ENCODE data around the gene OR4D1. TPM values are rescaled to one million over a fixed set of nuclear protein-coding genes. Genes with fewer than 3 reads are reported as not detected.

The OR4D1 gene
- total and polyA plus RNA-seq, 2 donors (not counting 1 experiment from before 2014, with no cell fraction given) = 0.01 TPM; not detected in 1

DNA sequence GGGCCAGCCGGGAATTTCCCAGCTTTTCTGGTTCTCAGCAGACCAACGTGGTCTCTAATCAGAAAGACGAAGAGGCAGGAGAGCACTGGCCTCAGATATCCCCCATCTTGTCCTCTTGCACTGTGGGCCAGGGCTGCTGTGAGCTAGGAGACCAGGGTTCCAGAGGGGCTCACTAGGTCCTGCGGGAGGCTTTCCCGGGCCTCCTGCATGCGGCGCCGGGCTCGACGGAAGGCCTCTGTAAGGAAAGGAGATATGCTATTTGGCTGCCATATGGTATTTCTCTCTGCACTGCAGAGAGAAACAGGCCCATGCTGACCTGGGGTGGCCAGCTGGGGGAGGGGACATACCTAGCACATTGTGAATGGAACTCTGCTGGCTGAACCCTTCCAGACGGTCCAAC is 57.8 kb downstream of the OR4D1 start:
- peaks cover 0 to 3% of the 10 kb centered on the region in 2 experiments for H3K36me3 ChIP-seq (replicated peaks in 1 of 2; ENCODE audit: control extremely low read depth in 1 of 2, control insufficient read depth in 1 of 2, extremely low read depth in 1 of 2, insufficient read depth in 2 of 2, low read length in 1 of 2)
- CTCF ChIA-PET = interaction anchor here (1.1 kb wide), 1 partner anchor 44 kb away, joined by 3 read pairs; no protein-coding TSS in a partner anchor
- H4K20me1 ChIP-seq (ENCODE audit: control insufficient read depth, insufficient read depth, low read length, poor library complexity, severe bottlenecking) = no peaks in the 10 kb centered on the region
- H3K27ac ChIP-seq (ENCODE audit: low read length in 2 of 2) = no peak overlapping the region
- intact Hi-C loops (cut with micrococcal nuclease) = no loop called here
- H3K4me1 Mint-ChIP-seq = no peaks in the 10 kb centered on the region
- no peak overlapping the region for H3K9ac ChIP-seq (ENCODE audit: low read length)
- no peaks in the 10 kb centered on the region for H3K79me2 ChIP-seq (ENCODE audit: control insufficient read depth, insufficient read depth, low read length)
- TF ChIP-seq CTCF (IDR thresholded peaks at IDR 0.05) (no peak), EZH2 (IDR thresholded peaks at IDR 0.05; ENCODE audit: borderline replicate concordance, insufficient read depth, low read depth, low read length, poor library complexity, severe bottlenecking) (no peak)
- no peak overlapping the region for H3K4me3 Mint-ChIP-seq
- no peaks in the 10 kb centered on the region for H3K27me3 Mint-ChIP-seq
- H3K4me1 ChIP-seq (ENCODE audit: control insufficient read depth in 2 of 2, insufficient read depth in 2 of 2, low read length in 2 of 2) = no peaks in the 10 kb centered on the region
- no peak overlapping the region for H3K27ac Mint-ChIP-seq
- no peak overlapping the region for H2AFZ ChIP-seq (ENCODE audit: insufficient read depth, low read depth, low read length, poor library complexity, severe bottlenecking)
- DNase-seq (no peak), ATAC-seq (ENCODE audit: low read depth) (no peak)
- H3K4me3 ChIP-seq (ENCODE audit: control extremely low read depth in 1 of 5, extremely low read depth in 1 of 5, insufficient read depth in 1 of 5, low read depth in 2 of 5, low read length in 4 of 5) = no peak overlapping the region
- H3K9me3 Mint-ChIP-seq (ENCODE audit: insufficient read depth) = no peaks in the 10 kb centered on the region
- H3K27me3 ChIP-seq (replicated peaks in 1 of 4; ENCODE audit: control extremely low read depth in 1 of 4, control insufficient read depth in 3 of 4, insufficient read depth in 4 of 4, low read length in 3 of 4) = no peaks in the 10 kb centered on the region
- WGBS (ENCODE audit: insufficient coverage) = 93% methylated on average over 9 of the region's 11 CpGs
- POLR2A ChIA-PET = no interaction called here
- H3K4me2 ChIP-seq (replicated peaks; ENCODE audit: low read depth, low read length, poor library complexity, severe bottlenecking) = no peak overlapping the region
- H3K9me3 ChIP-seq (ENCODE audit: control extremely low read depth in 1 of 3, control insufficient read depth in 2 of 3, insufficient read depth in 1 of 3, low read length in 2 of 3) = no peaks in the 10 kb centered on the region

DNA sequence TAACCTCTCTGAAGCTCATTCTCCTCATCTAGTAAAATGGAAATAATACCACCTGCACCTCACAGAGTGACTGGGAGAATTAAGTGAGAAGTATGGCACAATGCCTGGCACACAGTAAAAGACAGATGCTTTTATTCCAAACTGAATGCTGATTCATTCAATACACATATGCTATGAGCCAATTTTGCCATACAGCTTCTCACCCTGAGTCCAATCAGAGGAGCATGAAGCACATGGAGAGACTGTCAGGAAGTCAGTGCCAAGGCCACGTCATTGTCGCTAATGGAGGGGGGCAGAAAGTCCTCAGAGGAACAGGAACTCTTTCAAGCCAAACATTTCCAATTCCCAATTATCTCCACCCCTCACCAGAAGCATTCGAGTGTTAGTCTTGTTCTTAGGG is 59.3 kb downstream of the OR4D1 start:
- intact Hi-C loops (cut with micrococcal nuclease) = no loop called here
- H3K4me3 ChIP-seq (ENCODE audit: control extremely low read depth in 1 of 5, extremely low read depth in 1 of 5, insufficient read depth in 1 of 5, low read depth in 2 of 5, low read length in 4 of 5) = no peak overlapping the region
- no peak overlapping the region for H3K27ac ChIP-seq (ENCODE audit: low read length in 2 of 2)
- no peak overlapping the region for H3K27ac Mint-ChIP-seq
- H3K9ac ChIP-seq (ENCODE audit: low read length) = no peak overlapping the region
- no peak overlapping the region for H3K4me2 ChIP-seq (replicated peaks; ENCODE audit: low read depth, low read length, poor library complexity, severe bottlenecking)
- H3K9me3 ChIP-seq (ENCODE audit: control extremely low read depth in 1 of 3, control insufficient read depth in 2 of 3, insufficient read depth in 1 of 3, low read length in 2 of 3) = no peaks in the 10 kb centered on the region
- H3K4me1 Mint-ChIP-seq = no peaks in the 10 kb centered on the region
- no peaks in the 10 kb centered on the region for H3K79me2 ChIP-seq (ENCODE audit: control insufficient read depth, insufficient read depth, low read length)
- H2AFZ ChIP-seq (ENCODE audit: insufficient read depth, low read depth, low read length, poor library complexity, severe bottlenecking) = no peak overlapping the region
- no peaks in the 10 kb centered on the region for H3K9me3 Mint-ChIP-seq (ENCODE audit: insufficient read depth)
- no peaks in the 10 kb centered on the region for H3K27me3 ChIP-seq (replicated peaks in 1 of 4; ENCODE audit: control extremely low read depth in 1 of 4, control insufficient read depth in 3 of 4, insufficient read depth in 4 of 4, low read length in 3 of 4)
- H3K4me1 ChIP-seq (ENCODE audit: control insufficient read depth in 2 of 2, insufficient read depth in 2 of 2, low read length in 2 of 2) = no peaks in the 10 kb centered on the region
- H4K20me1 ChIP-seq (ENCODE audit: control insufficient read depth, insufficient read depth, low read length, poor library complexity, severe bottlenecking) = no peaks in the 10 kb centered on the region
- POLR2A ChIA-PET = no interaction called here
- DNase-seq (no peak), ATAC-seq (ENCODE audit: low read depth) (no peak)
- CTCF ChIA-PET = interaction anchor here (0.6 to 0.9 kb wide), 2 partner anchors 15 to 228 kb away, joined by 3 read pairs; no protein-coding TSS in a partner anchor
- no peak for TF ChIP-seq EZH2 (IDR thresholded peaks at IDR 0.05; ENCODE audit: borderline replicate concordance, insufficient read depth, low read depth, low read length, poor library complexity, severe bottlenecking)
- TF ChIP-seq CTCF (IDR thresholded peaks at IDR 0.05) = no peak
- H3K4me3 Mint-ChIP-seq = no peak overlapping the region
- peaks cover 0 to 6% of the 10 kb centered on the region in 2 experiments for H3K36me3 ChIP-seq (replicated peaks in 1 of 2; ENCODE audit: control extremely low read depth in 1 of 2, control insufficient read depth in 1 of 2, extremely low read depth in 1 of 2, insufficient read depth in 2 of 2, low read length in 1 of 2)
- 94% methylated on average over 2 of the region's 3 CpGs for WGBS (ENCODE audit: insufficient coverage)
- no peaks in the 10 kb centered on the region for H3K27me3 Mint-ChIP-seq

Measured in B cell (primary cell).